GM23248 (cell line): Measurements from ENCODE around the gene ANKRD16. TPM values are rescaled to one million over a fixed set of nuclear protein-coding genes. Genes with fewer than 3 reads are reported as not detected.
"Not testable (repeated sequence)": the region's sequence is repeated elsewhere in the genome, so short reads cannot be mapped to it uniquely, and the experiment has no call there.

Source experiments
- DNase-seq: peaks from one replicate; pipeline ENCODE4 v3.0.0-alpha.2; 2015
- H2AFZ ChIP-seq: fragments of 200-600 bp; sonication (generic); 2 replicates; pipeline ENCODE4 v1.6.1; 2016; ENCODE audit warnings: antibody characterized with exemption
- H3F3A ChIP-seq: fragments of 200-600 bp; sonication (generic); 2 replicates; pipeline ENCODE4 v1.6.1; 2016; ENCODE audit warnings: mild to moderate bottlenecking, antibody characterized with exemption, mixed run types; ENCODE audit not compliant: insufficient read depth
- H3K27ac ChIP-seq: fragments of 200-600 bp; sonication (generic); 2 replicates; pipeline ENCODE4 v1.5.1; 2016; ENCODE audit warnings: mild to moderate bottlenecking
- H3K27me3 ChIP-seq: fragments of 200-600 bp; sonication (generic); replicated peaks from 2 replicates; pipeline ENCODE4 v1.6.1; 2016; ENCODE audit warnings: mild to moderate bottlenecking; ENCODE audit not compliant: insufficient read depth
- H3K36me3 ChIP-seq: fragments of 200-600 bp; sonication (generic); 2 replicates; pipeline ENCODE4 v1.6.1; 2016; ENCODE audit warnings: low read depth, mild to moderate bottlenecking
- H3K4me1 ChIP-seq: fragments of 200-600 bp; sonication (generic); 2 replicates; pipeline ENCODE4 v1.6.1; 2016; ENCODE audit warnings: mild to moderate bottlenecking; ENCODE audit not compliant: insufficient read depth
- H3K4me2 ChIP-seq: fragments of 200-600 bp; sonication (generic); one replicate; pipeline ENCODE4 v1.6.1; 2016; ENCODE audit warnings: mild to moderate bottlenecking; ENCODE audit not compliant: unreplicated experiment
- H3K4me3 ChIP-seq: fragments of 200-600 bp; sonication (generic); 2 replicates; pipeline ENCODE4 v1.5.1; 2016; ENCODE audit warnings: mild to moderate bottlenecking
- H3K79me2 ChIP-seq: fragments of 200-600 bp; sonication (generic); 2 replicates; pipeline ENCODE4 v1.6.1; 2016; ENCODE audit warnings: mild to moderate bottlenecking; ENCODE audit not compliant: insufficient read depth
- H3K9ac ChIP-seq: fragments of 200-600 bp; sonication (generic); 2 replicates; pipeline ENCODE4 v1.6.1; 2016; ENCODE audit warnings: mild to moderate bottlenecking
- H3K9me2 ChIP-seq: fragments of 200-600 bp; sonication (generic); 2 replicates; pipeline ENCODE4 v1.6.1; 2016; ENCODE audit warnings: mixed run types, mild to moderate bottlenecking, moderate library complexity; ENCODE audit not compliant: insufficient read depth
- H3K9me3 ChIP-seq: fragments of 200-600 bp; sonication (generic); one replicate; pipeline ENCODE4 v1.6.1; 2017; ENCODE audit warnings: low read depth
- H4K20me1 ChIP-seq: fragments of 200-600 bp; sonication (generic); 2 replicates; pipeline ENCODE4 v1.6.0; 2016; ENCODE audit not compliant: insufficient read depth
- EZH2 ChIP-seq: fragments of 200-600 bp; sonication (generic); IDR thresholded peaks from 2 replicates; pipeline ENCODE4 v1.6.1; 2018; ENCODE audit warnings: antibody characterized with exemption, mild to moderate bottlenecking; ENCODE audit not compliant: insufficient read depth, poor library complexity, severe bottlenecking
- EZH2phosphoT487 ChIP-seq: fragments of 200-600 bp; sonication (generic); IDR thresholded peaks from 2 replicates; pipeline ENCODE4 v1.6.1; 2018; ENCODE audit warnings: antibody characterized with exemption, moderate library complexity, mild to moderate bottlenecking, low read depth; ENCODE audit not compliant: insufficient read depth
- WGBS, 2 experiments: methylation state at CpG; one replicate each; pipeline ENCODE4 v1.1.6; 2015 to 2017; ENCODE audit warnings: low lambda C conversion rate in 2 of 2, low coverage in 1 of 2; ENCODE audit errors: missing lambda C conversion rate in 2 of 2; 5-methylcytosine and 5-hydroxymethylcytosine counted together
- in situ Hi-C: fragments of 300-500 bp; cut with MboI; formaldehyde crosslinking; loops from 2 replicates; pipeline ENCODE4 v1.15.0; 2020
- polyA plus RNA-seq: library from polyadenylated mRNA; unstranded; fragments of >200 nt; fragmentation: Nextera tagmentation; extraction: Ambion mirVana; gene quantifications from 2 replicates; pipeline ENCODE4 v1.2.1, GENCODE V29; 2016
- total RNA-seq: library from RNA; depleted of rRNA; stranded (reverse); fragments of >200 nt; shearing (Covaris generic); gene quantifications from 2 replicates; pipeline ENCODE4 v1.2.3, GENCODE V29; 2014

Gene ANKRD16
- total and polyA plus RNA-seq, 2 experiments from 2014 or later = 2.7 to 5.4 TPM

DNA sequence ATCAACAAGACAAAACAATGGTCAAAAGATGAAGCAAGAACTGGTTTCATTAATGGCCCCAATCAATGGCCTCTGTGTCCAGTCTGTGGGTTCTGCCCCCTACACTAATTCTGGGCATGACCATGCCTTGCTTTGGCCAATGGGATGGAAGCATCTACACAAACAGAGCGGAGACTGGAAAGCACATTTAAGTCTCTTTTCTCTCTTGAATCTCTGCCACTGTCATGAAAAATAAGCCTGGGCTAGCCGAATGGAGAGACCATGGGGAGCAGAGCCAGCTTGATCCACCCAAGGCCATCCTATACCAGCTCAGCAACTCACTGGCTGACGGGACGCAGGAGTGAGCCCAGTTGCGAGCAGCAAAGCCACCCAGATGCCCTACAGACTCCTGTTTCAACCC, 30.9 kb downstream of the ANKRD16 start:
- Histone ChIP-seq H3K9ac (no peak overlapping the region), H3F3A (peaks cover 4% of the 10 kb centered on the region; the same call in 1 of the 2 replicates), H3K9me3 (no peaks in the 10 kb centered on the region), H3K27ac (no peak overlapping the region), H3K36me3 (no peaks in the 10 kb centered on the region), H2AFZ (no peak overlapping the region), H3K4me3 (no peak overlapping the region), H4K20me1 (no peaks in the 10 kb centered on the region), H3K9me2 (no peaks in the 10 kb centered on the region), H3K27me3 (no peaks in the 10 kb centered on the region), H3K4me1 (peaks cover 10% of the 10 kb centered on the region), H3K79me2 (no peaks in the 10 kb centered on the region), H3K4me2 (no peak overlapping the region)
- WGBS, 2 experiments = 94 to 96% methylated on average over 5 of the region's 5 CpGs
- in situ Hi-C loops = no loop called here
- DNase-seq = no peak
- no peak for TF ChIP-seq EZH2

DNA sequence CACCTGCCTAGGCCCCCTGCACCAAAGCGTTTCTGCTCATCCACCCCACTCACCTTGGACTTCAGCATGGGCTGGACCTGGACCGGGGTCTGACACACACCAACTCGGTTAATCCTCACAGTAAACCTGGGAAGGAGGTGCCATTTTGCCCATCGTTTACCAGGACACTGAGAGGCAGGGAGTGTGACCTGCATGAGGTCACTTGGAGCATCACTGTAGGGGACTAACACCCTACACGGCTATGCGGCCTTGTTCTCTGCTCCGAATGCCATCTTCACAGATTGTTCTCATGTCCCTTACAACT, 33.0 kb downstream of the ANKRD16 start:
- Histone ChIP-seq H3K4me1 (peaks cover 7% of the 10 kb centered on the region), H3F3A (peaks cover 4% of the 10 kb centered on the region; the same call in 1 of the 2 replicates), H3K36me3 (no peaks in the 10 kb centered on the region), H3K9me2 (no peaks in the 10 kb centered on the region), H3K4me3 (no peak overlapping the region), H3K9me3 (no peaks in the 10 kb centered on the region), H3K27me3 (no peaks in the 10 kb centered on the region), H3K4me2 (no peak overlapping the region), H3K79me2 (no peaks in the 10 kb centered on the region), H3K27ac (no peak overlapping the region), H4K20me1 (no peaks in the 10 kb centered on the region), H2AFZ (no peak overlapping the region), H3K9ac (no peak overlapping the region)
- DNase-seq = no peak
- in situ Hi-C loops = no loop called here
- 66 to 70% methylated on average over 7 of the region's 7 CpGs for WGBS, 2 experiments
- TF ChIP-seq EZH2 (no peak), EZH2phosphoT487 (no peak)

DNA sequence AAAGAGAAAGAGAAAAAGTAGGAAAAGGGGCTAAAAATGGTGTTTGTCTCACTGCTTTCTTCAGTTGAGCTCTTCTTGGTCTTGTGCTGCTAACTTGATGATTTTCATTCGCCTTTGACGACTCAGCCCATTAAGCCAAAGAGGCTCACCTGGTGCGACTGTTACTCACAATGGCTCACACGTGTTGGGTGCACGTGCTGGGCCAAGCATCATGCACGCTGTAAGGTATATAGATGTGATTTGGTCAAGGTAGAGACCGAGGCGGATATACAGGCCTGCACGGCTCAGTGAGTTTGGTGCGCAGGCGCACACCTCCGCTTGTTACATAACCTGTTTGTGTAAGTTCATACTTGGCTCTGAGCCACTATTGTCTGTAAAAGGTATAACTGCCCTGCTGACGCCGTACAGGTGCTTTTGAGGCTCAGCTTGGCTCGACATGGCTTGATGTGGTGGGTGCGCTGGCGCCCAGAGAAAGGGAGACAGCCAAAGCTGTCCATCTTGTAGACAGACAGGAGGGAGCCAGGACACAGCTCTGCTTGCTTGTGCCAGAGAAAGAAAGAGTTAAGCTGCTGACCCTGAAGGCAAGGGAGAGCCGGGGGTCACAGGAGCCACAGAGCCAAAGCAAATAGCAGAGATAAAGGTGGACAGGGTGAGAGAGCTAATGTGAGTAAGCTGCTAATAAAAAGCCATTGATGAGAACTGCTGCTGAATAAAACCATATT, 33.6 kb downstream of the ANKRD16 start:
- Histone ChIP-seq H3K9me2 (no peaks in the 10 kb centered on the region), H3K4me1 (peaks cover 3% of the 10 kb centered on the region; the same call in 1 of the 2 replicates), H3F3A (peaks cover 4% of the 10 kb centered on the region; the same call in 1 of the 2 replicates), H3K4me3 (no peak overlapping the region), H4K20me1 (no peaks in the 10 kb centered on the region), H3K9me3 (no peaks in the 10 kb centered on the region), H2AFZ (no peak overlapping the region), H3K4me2 (no peak overlapping the region), H3K9ac (no peak overlapping the region), H3K79me2 (no peaks in the 10 kb centered on the region), H3K27me3 (no peaks in the 10 kb centered on the region), H3K27ac (no peak overlapping the region), H3K36me3 (no peaks in the 10 kb centered on the region)
- 73 to 76% methylated on average over 18 of the region's 18 CpGs for WGBS, 2 experiments
- in situ Hi-C loops = no loop called here
- DNase-seq = no peak
- TF ChIP-seq EZH2 (no peak), EZH2phosphoT487 (no peak)

DNA sequence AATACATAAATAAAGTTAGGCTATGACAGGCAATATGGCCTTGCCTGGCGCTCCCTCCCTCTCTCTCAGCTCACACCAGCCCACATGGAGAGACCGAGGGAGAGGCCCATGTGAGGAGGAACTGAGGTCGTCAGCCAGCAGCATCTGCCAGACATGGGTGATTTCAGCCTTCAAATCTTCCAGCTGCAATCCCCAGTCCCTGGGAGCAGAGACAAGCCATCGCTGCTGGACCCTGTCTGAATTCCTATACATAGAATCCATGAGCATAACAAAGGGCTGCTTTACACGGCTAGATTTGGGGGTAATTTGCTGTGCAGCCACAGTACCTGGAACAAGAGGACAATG, 35.6 kb downstream of the ANKRD16 start:
- no peak overlapping the region for H2AFZ ChIP-seq
- H3K79me2 ChIP-seq = no peaks in the 10 kb centered on the region
- H3F3A ChIP-seq = no peaks in the 10 kb centered on the region
- TF ChIP-seq EZH2phosphoT487 (no peak), EZH2 (no peak)
- H3K9ac ChIP-seq = no peak overlapping the region
- no peak overlapping the region for H3K4me2 ChIP-seq
- in situ Hi-C loops = no loop called here
- no peaks in the 10 kb centered on the region for H3K9me2 ChIP-seq
- DNase-seq = no peak
- H3K36me3 ChIP-seq = no peaks in the 10 kb centered on the region
- WGBS, 2 experiments = 10 to 13% methylated on average over 5 of the region's 5 CpGs
- H3K27ac ChIP-seq = no peak overlapping the region
- no peak overlapping the region for H3K4me3 ChIP-seq
- no peaks in the 10 kb centered on the region for H4K20me1 ChIP-seq
- no peaks in the 10 kb centered on the region for H3K27me3 ChIP-seq
- no peaks in the 10 kb centered on the region for H3K4me1 ChIP-seq
- H3K9me3 ChIP-seq = no peaks in the 10 kb centered on the region

DNA sequence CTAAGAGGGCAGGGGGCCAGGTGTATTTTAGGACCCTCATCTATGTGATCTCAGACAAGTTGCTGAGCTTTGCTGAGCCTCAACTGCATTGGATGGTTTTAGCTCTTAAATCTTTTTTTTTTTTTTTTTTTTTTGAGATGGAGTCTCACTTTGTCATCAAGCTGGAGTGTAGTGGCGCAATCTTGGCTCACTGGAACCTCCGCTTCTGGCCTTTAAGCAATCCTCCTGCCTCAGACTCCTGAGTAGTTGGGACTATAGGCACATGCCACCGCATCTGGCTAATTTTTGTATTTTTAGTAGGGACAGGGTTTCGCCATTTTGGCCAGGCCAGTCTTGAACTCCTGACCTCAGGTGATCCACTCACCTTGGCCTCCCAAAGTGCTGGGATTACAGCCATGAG, 43.0 kb downstream of the ANKRD16 start:
- H3K9me3 ChIP-seq, H3K27ac ChIP-seq, in situ Hi-C loops, H3F3A ChIP-seq, H3K4me2 ChIP-seq, H3K9ac ChIP-seq, H3K36me3 ChIP-seq, H3K9me2 ChIP-seq, H3K4me1 ChIP-seq, H4K20me1 ChIP-seq, H3K79me2 ChIP-seq, H3K27me3 ChIP-seq, H3K4me3 ChIP-seq: not testable (repeated sequence)
- 96 to 99% methylated on average over 4 of the region's 4 CpGs for WGBS, 2 experiments
- peak overlapping the region; percentile 49; the same call in 1 of the 2 replicates for H2AFZ ChIP-seq
- peak; percentile 10 for DNase-seq
